Endodermal cell (in vitro differentiated cells): ENCODE results near the gene KCNQ4. TPM values are rescaled to one million over a fixed set of nuclear protein-coding genes. Genes with fewer than 3 reads are reported as not detected.

Experiments
- DNase-seq: peaks from one replicate; pipeline ENCODE4 v3.0.0-alpha.2; 2017
- H3K27ac ChIP-seq: 2 replicates; pipeline ENCODE4 v1.5.1; 2013; ENCODE audit warnings: mild to moderate bottlenecking, low read depth, low read length, moderate library complexity
- H3K27me3 ChIP-seq: 2 replicates; pipeline ENCODE4 v1.6.1; 2013; ENCODE audit warnings: mild to moderate bottlenecking, low read length, moderate library complexity; ENCODE audit not compliant: insufficient read depth, control insufficient read depth, poor library complexity, severe bottlenecking
- H3K36me3 ChIP-seq: 2 replicates; pipeline ENCODE4 v1.7.0; 2013; ENCODE audit warnings: mild to moderate bottlenecking, low read length, moderate library complexity; ENCODE audit not compliant: control insufficient read depth, insufficient read depth
- H3K4me1 ChIP-seq: one replicate; pipeline ENCODE4 v1.7.0; 2013; ENCODE audit warnings: low read length; ENCODE audit not compliant: control insufficient read depth, insufficient read depth
- H3K4me3 ChIP-seq: 2 replicates; pipeline ENCODE4 v1.5.1; 2013; ENCODE audit warnings: mild to moderate bottlenecking, low read length, moderate library complexity
- H3K9ac ChIP-seq: 2 replicates; pipeline ENCODE4 v1.6.1; 2013; ENCODE audit warnings: mild to moderate bottlenecking, low read length, moderate library complexity; ENCODE audit not compliant: poor library complexity, severe bottlenecking; ENCODE audit errors: extremely low read depth
- H3K9me3 ChIP-seq: 2 replicates; pipeline ENCODE4 v1.6.1; 2013; ENCODE audit warnings: mild to moderate bottlenecking, low read length, moderate library complexity; ENCODE audit not compliant: control insufficient read depth
- H3K27ac Mint-ChIP-seq: 2 replicates; pipeline ENCODE4 v1.8.0; 2020; ENCODE audit warnings: mixed read lengths
- H3K27me3 Mint-ChIP-seq: 2 replicates; pipeline ENCODE4 v1.8.0; 2021; ENCODE audit warnings: mild to moderate bottlenecking, mixed read lengths; ENCODE audit not compliant: insufficient read depth
- H3K36me3 Mint-ChIP-seq: 2 replicates; pipeline ENCODE4 v1.8.0; 2020; ENCODE audit warnings: low read depth, mixed read lengths
- H3K4me1 Mint-ChIP-seq: 2 replicates; pipeline ENCODE4 v1.8.0; 2020; ENCODE audit warnings: mixed read lengths
- H3K4me3 Mint-ChIP-seq: 2 replicates; pipeline ENCODE4 v1.8.0; 2020; ENCODE audit warnings: mild to moderate bottlenecking, moderate library complexity, mixed read lengths
- H3K9me3 Mint-ChIP-seq: 2 replicates; pipeline ENCODE4 v1.8.0; 2020; ENCODE audit warnings: mild to moderate bottlenecking, mixed read lengths
- CTCF ChIP-seq: fragments of 200-600 bp; sonication (generic); conservative IDR thresholded peaks from 2 replicates; pipeline ENCODE4 v1.5.0; 2021; ENCODE audit warnings: antibody characterized with exemption, mild to moderate bottlenecking
- WGBS, 2 experiments: methylation state at CpG; one replicate each; pipeline versions ENCODE4 v1.1.5 to v1.1.7; 2013; ENCODE audit warnings: missing lambda C conversion rate in 2 of 2, mixed read lengths in 1 of 2; ENCODE audit not compliant: insufficient coverage in 1 of 2, insufficient read length in 1 of 2; 5-methylcytosine and 5-hydroxymethylcytosine counted together
- total RNA-seq, 2 donors: library from RNA; stranded (reverse); fragmentation: NEBNext Ultra II Directional in 1 of 2; extraction: Animal tissue kit (Norgen Biotek cat#: 25700) in 1 of 2; gene quantifications; 2 replicates in 1 of 2; 3 replicates in 1 of 2; pipeline ENCODE4 v1.2.1, GENCODE V29; 2021

The KCNQ4 gene
- total RNA-seq, 2 donors from 2014 or later, result 0.22 to 0.88 TPM

DNA sequence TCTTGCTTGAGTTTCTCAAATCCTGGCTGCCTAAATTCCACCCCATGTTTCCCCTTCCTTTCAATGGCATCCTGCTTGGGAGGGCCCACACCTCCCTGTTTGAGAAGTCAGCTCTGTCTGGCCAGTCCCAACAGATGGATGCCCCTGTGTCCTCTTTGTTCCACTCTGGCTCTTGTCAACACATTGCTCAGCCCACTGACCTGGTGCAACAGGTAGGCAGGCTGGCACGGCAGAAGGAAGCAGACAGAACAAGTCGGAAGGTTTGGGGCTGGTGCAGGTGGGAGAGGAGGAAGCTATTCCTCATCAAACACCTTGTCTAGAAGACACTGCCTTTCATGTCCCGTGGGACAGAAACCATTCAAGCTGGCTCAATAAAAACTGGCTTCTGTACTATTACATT, 22.7 kb downstream of the KCNQ4 start:
- Histone ChIP-seq H3K9me3 (no peaks in the 10 kb centered on the region), H3K27ac (no peak overlapping the region), H3K9ac (no peak overlapping the region), H3K36me3 (no peaks in the 10 kb centered on the region), H3K4me1 (no peaks in the 10 kb centered on the region), H3K27me3 (no peaks in the 10 kb centered on the region), H3K4me3 (no peak overlapping the region)
- DNase-seq, result no peak
- H3K27ac Mint-ChIP-seq, result no peak overlapping the region
- H3K4me3 Mint-ChIP-seq, result no peak overlapping the region
- H3K9me3 Mint-ChIP-seq, result no peaks in the 10 kb centered on the region
- no peaks in the 10 kb centered on the region for H3K36me3 Mint-ChIP-seq
- peaks cover 4% of the 10 kb centered on the region for H3K4me1 Mint-ChIP-seq
- WGBS, 2 experiments, result 93% methylated on average over 3 of the region's 3 CpGs; no CpG with 5 or more reads in 1 of the 2 experiments
- no peak for TF ChIP-seq CTCF
- H3K27me3 Mint-ChIP-seq, result peaks cover 12% of the 10 kb centered on the region

DNA sequence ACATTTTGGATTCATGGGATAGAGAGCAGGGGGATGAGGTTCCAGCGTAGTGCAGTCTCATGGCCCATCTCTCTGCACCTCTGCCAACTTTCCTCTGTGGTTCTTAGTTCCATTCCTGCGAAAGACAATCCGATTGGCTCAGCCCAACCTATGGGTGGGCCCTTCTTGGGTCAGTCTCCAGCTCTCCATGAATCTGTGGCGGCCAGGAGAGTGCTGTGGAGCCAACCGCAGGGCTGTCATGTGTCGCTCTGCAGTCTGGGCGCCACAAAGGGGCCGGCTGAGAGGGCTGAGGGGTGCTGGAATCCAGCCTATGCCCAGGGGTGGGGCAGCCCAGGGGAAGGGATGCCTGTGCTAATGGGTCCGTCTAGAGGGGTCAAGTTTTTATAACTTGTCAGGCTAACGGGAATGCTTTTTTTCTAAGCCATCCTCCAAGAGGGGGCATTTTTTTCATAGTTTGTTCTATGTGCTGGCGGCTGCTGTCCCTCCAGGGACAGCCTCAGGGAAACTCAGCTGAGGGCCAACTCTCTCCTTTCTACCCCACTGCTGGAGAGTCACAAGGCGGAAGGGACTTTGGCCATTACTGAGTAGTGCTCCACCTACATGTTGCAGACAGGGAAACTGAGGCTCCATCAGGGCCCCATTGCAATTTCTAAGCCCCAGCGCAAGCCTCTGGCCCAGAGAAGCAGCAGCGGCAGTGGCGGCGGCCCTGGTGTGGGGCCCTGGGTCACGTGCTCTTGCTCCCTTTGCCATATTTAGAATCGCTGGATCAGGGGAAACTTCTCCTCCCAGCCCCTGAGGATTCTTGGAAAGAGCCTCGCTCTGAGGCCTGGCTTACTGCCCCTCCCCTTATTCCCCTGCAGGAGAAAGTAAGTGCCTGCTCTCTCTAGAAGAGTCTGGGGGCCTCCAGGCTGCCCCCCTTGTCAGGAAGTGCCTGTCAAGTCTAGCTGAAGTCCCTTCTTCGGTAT, 23.4 kb downstream of the KCNQ4 start:
- H3K27me3 ChIP-seq, result no peaks in the 10 kb centered on the region
- H3K27ac Mint-ChIP-seq, result no peak overlapping the region
- H3K4me3 Mint-ChIP-seq, result no peak overlapping the region
- TF ChIP-seq CTCF, result no peak
- H3K36me3 Mint-ChIP-seq, result no peaks in the 10 kb centered on the region
- no peak overlapping the region for H3K9ac ChIP-seq
- H3K4me1 ChIP-seq, result no peaks in the 10 kb centered on the region
- no peaks in the 10 kb centered on the region for H3K9me3 ChIP-seq
- no peaks in the 10 kb centered on the region for H3K36me3 ChIP-seq
- peaks cover 4% of the 10 kb centered on the region for H3K27me3 Mint-ChIP-seq
- WGBS, 2 experiments, result 71 to 87% methylated on average over 13 to 20 of the region's 20 CpGs
- H3K27ac ChIP-seq, result no peak overlapping the region
- peaks cover 4% of the 10 kb centered on the region for H3K4me1 Mint-ChIP-seq
- H3K4me3 ChIP-seq, result no peak overlapping the region
- H3K9me3 Mint-ChIP-seq, result no peaks in the 10 kb centered on the region
- no peak for DNase-seq

GRCh38 chr1:40808002-40808401, 24.4 kb downstream of the KCNQ4 start:
- H3K27me3 Mint-ChIP-seq, result peaks cover 8% of the 10 kb centered on the region
- no peaks in the 10 kb centered on the region for H3K4me1 ChIP-seq
- no peaks in the 10 kb centered on the region for H3K36me3 Mint-ChIP-seq
- H3K27me3 ChIP-seq, result no peaks in the 10 kb centered on the region
- peaks cover 4% of the 10 kb centered on the region for H3K4me1 Mint-ChIP-seq
- no peaks in the 10 kb centered on the region for H3K9me3 ChIP-seq
- WGBS, 2 experiments, result 93% methylated on average over 3 of the region's 3 CpGs; no CpG with 5 or more reads in 1 of the 2 experiments
- H3K27ac ChIP-seq, result no peak overlapping the region
- no peak for TF ChIP-seq CTCF
- no peak for DNase-seq
- no peaks in the 10 kb centered on the region for H3K9me3 Mint-ChIP-seq
- no peak overlapping the region for H3K4me3 ChIP-seq
- no peak overlapping the region for H3K4me3 Mint-ChIP-seq
- no peak overlapping the region for H3K27ac Mint-ChIP-seq
- no peak overlapping the region for H3K9ac ChIP-seq
- no peaks in the 10 kb centered on the region for H3K36me3 ChIP-seq
